ENCODE measurements around the gene ANKRD63. TPM values are rescaled to one million over a fixed set of nuclear protein-coding genes. Genes with fewer than 3 reads are reported as not detected.

Gene ANKRD63
- total and polyA plus RNA-seq, 2 donors (not counting 1 experiment from before 2014, with no cell fraction given) = 0.25 TPM; not detected in 1

- intact Hi-C loops (cut with micrococcal nuclease) = no loop called here
- H3K36me3 ChIP-seq (replicated peaks in 1 of 2; ENCODE audit: control extremely low read depth in 1 of 2, control insufficient read depth in 1 of 2, extremely low read depth in 1 of 2, insufficient read depth in 2 of 2, low read length in 1 of 2) = no peaks in the 10 kb centered on the region
- Mint-ChIP-seq H3K4me3 (no peak overlapping the region), H3K4me1 (no peaks in the 10 kb centered on the region), H3K27me3 (no peaks in the 10 kb centered on the region), H3K27ac (no peak overlapping the region), H3K9me3 (ENCODE audit: insufficient read depth) (no peaks in the 10 kb centered on the region)
- H3K4me3 ChIP-seq (ENCODE audit: control extremely low read depth in 1 of 5, extremely low read depth in 1 of 5, insufficient read depth in 1 of 5, low read depth in 2 of 5, low read length in 4 of 5) = no peak overlapping the region
- no peak overlapping the region for H3K9ac ChIP-seq (ENCODE audit: low read length)
- no peaks in the 10 kb centered on the region for H3K4me1 ChIP-seq (ENCODE audit: control insufficient read depth in 2 of 2, insufficient read depth in 2 of 2, low read length in 2 of 2)
- no peak overlapping the region for H3K27ac ChIP-seq (ENCODE audit: low read length in 2 of 2)
- no peaks in the 10 kb centered on the region for H3K79me2 ChIP-seq (ENCODE audit: control insufficient read depth, insufficient read depth, low read length)
- ATAC-seq (ENCODE audit: low read depth) = no peak
- CTCF ChIA-PET = interaction anchor here (0.8 to 5.4 kb wide), 5 partner anchors 10 to 74 kb away, joined by 3 to 31 read pairs (median 6); no protein-coding TSS in a partner anchor
- no peaks in the 10 kb centered on the region for H4K20me1 ChIP-seq (ENCODE audit: control insufficient read depth, insufficient read depth, low read length, poor library complexity, severe bottlenecking)
- no peak for DNase-seq
- POLR2A ChIA-PET = no interaction called here
- TF ChIP-seq EZH2 (IDR thresholded peaks at IDR 0.05; ENCODE audit: borderline replicate concordance, insufficient read depth, low read depth, low read length, poor library complexity, severe bottlenecking) = no peak
- TF ChIP-seq CTCF (IDR thresholded peaks at IDR 0.05) = no peak
- no peaks in the 10 kb centered on the region for H3K9me3 ChIP-seq (ENCODE audit: control extremely low read depth in 1 of 3, control insufficient read depth in 2 of 3, insufficient read depth in 1 of 3, low read length in 2 of 3)
- 91% methylated on average over 10 of the region's 12 CpGs for WGBS (ENCODE audit: insufficient coverage)
- H2AFZ ChIP-seq (ENCODE audit: insufficient read depth, low read depth, low read length, poor library complexity, severe bottlenecking) = no peak overlapping the region
- H3K27me3 ChIP-seq (replicated peaks in 1 of 4; ENCODE audit: control extremely low read depth in 1 of 4, control insufficient read depth in 3 of 4, insufficient read depth in 4 of 4, low read length in 3 of 4) = no peaks in the 10 kb centered on the region
- no peak overlapping the region for H3K4me2 ChIP-seq (replicated peaks; ENCODE audit: low read depth, low read length, poor library complexity, severe bottlenecking)
These were observed 19.7 kb downstream of the ANKRD63 start for GRCh38 chr15:40263024-40263754.

GRCh38 chr15:40259021-40259420 is 23.8 kb downstream of the ANKRD63 start:
- Histone ChIP-seq H3K27me3 (replicated peaks in 1 of 4; ENCODE audit: control extremely low read depth in 1 of 4, control insufficient read depth in 3 of 4, insufficient read depth in 4 of 4, low read length in 3 of 4) (peaks cover 0 to 2% (median 0%) of the 10 kb centered on the region in 4 experiments), H3K9ac (ENCODE audit: low read length) (no peak overlapping the region), H2AFZ (ENCODE audit: insufficient read depth, low read depth, low read length, poor library complexity, severe bottlenecking) (no peak overlapping the region), H3K4me2 (replicated peaks; ENCODE audit: low read depth, low read length, poor library complexity, severe bottlenecking) (no peak overlapping the region), H3K79me2 (ENCODE audit: control insufficient read depth, insufficient read depth, low read length) (no peaks in the 10 kb centered on the region), H4K20me1 (ENCODE audit: control insufficient read depth, insufficient read depth, low read length, poor library complexity, severe bottlenecking) (no peaks in the 10 kb centered on the region), H3K27ac (ENCODE audit: low read length in 2 of 2) (no peak overlapping the region), H3K36me3 (replicated peaks in 1 of 2; ENCODE audit: control extremely low read depth in 1 of 2, control insufficient read depth in 1 of 2, extremely low read depth in 1 of 2, insufficient read depth in 2 of 2, low read length in 1 of 2) (no peaks in the 10 kb centered on the region), H3K4me3 (ENCODE audit: control extremely low read depth in 1 of 5, extremely low read depth in 1 of 5, insufficient read depth in 1 of 5, low read depth in 2 of 5, low read length in 4 of 5) (no peak overlapping the region), H3K4me1 (ENCODE audit: control insufficient read depth in 2 of 2, insufficient read depth in 2 of 2, low read length in 2 of 2) (no peaks in the 10 kb centered on the region), H3K9me3 (ENCODE audit: control extremely low read depth in 1 of 3, control insufficient read depth in 2 of 3, insufficient read depth in 1 of 3, low read length in 2 of 3) (no peaks in the 10 kb centered on the region)
- DNase-seq (no peak), ATAC-seq (ENCODE audit: low read depth) (no peak)
- Mint-ChIP-seq H3K9me3 (ENCODE audit: insufficient read depth) (no peaks in the 10 kb centered on the region), H3K4me1 (peaks cover under 1% of the 10 kb centered on the region), H3K27ac (no peak overlapping the region), H3K27me3 (peaks cover 8% of the 10 kb centered on the region), H3K4me3 (no peak overlapping the region)
- ChIA-PET CTCF (interaction anchor here (1.7 kb wide), 1 partner anchor 15 kb away, joined by 5 read pairs; no protein-coding TSS in a partner anchor), POLR2A (no interaction called here)
- WGBS (ENCODE audit: insufficient coverage) = 76% methylated on average over 6 of the region's 7 CpGs
- intact Hi-C loops (cut with micrococcal nuclease) = no loop called here
- TF ChIP-seq CTCF (IDR thresholded peaks at IDR 0.05) (no peak), EZH2 (IDR thresholded peaks at IDR 0.05; ENCODE audit: borderline replicate concordance, insufficient read depth, low read depth, low read length, poor library complexity, severe bottlenecking) (no peak)

Data from B cell (primary cell).